ENCODE results near the gene MAP1S.

GRCh38 chr19:17676295-17676694 lies 43.0 kb upstream of the MAP1S start:
- TF ChIP-seq CTCF (conservative IDR thresholded peaks at IDR 0.05; ENCODE audit: low read depth, low read length) (no peak), MAZ (IDR thresholded peaks at IDR 0.05; ENCODE audit: borderline replicate concordance, low read depth, low read length) (no peak), USF2 (IDR thresholded peaks at IDR 0.05; ENCODE audit: low read depth, low read length) (no peak), RCOR1 (IDR thresholded peaks at IDR 0.05; ENCODE audit: insufficient replicate concordance, low read length) (no peak), POLR2A (IDR thresholded peaks at IDR 0.05; ENCODE audit: low read depth, low read length) (no peak), RAD21 (IDR thresholded peaks at IDR 0.05; ENCODE audit: low read length) (no peak), SMC3 (IDR thresholded peaks at IDR 0.05; ENCODE audit: low read depth, low read length) (no peak), CHD1 (IDR thresholded peaks at IDR 0.05; ENCODE audit: low read depth, low read length) (no peak), CEBPB (IDR thresholded peaks at IDR 0.05; ENCODE audit: low read depth, low read length) (no peak), FOS (IDR thresholded peaks at IDR 0.05; ENCODE audit: low read depth, low read length) (no peak)
